ENCODE data around the gene UBE2Q2.

GRCh38 chr15:75821786-75822345, 21.4 kb upstream of the UBE2Q2 start:
- no peak for TF ChIP-seq CTCF (IDR thresholded peaks at IDR 0.05 in 4 of 5, conservative IDR thresholded peaks at IDR 0.05 in 1 of 5)
- no peak for TF ChIP-seq POLR2A (IDR thresholded peaks at IDR 0.05)

All from gastrocnemius medialis (tissue), 4 donors.